Epithelial cell of esophagus (primary cell): ENCODE results near the gene GLIPR2.

Source experiments
- DNase-seq: peaks from one replicate; pipeline ENCODE4 v3.0.0; 2010; ENCODE audit warnings: low read depth
- H3K4me3 ChIP-seq: 2 replicates; pipeline ENCODE4 v1.5.1; 2011; ENCODE audit warnings: mild to moderate bottlenecking, low read length, control low read depth
- CTCF ChIP-seq: IDR thresholded peaks from 2 replicates; pipeline ENCODE4 v1.5.1; 2011; ENCODE audit warnings: low read depth, mild to moderate bottlenecking, low read length, control low read depth, inconsistent platforms; ENCODE audit not compliant: insufficient read depth; ENCODE audit errors: missing control alignments

The GLIPR2 gene

GRCh38 chr9:36194326-36195000 is 57.9 kb downstream of the GLIPR2 start:
- H3K4me3 ChIP-seq, result no peak overlapping the region
- no peak for TF ChIP-seq CTCF
- DNase-seq, result peak; percentile 54

- peak; percentile 18 for DNase-seq
- H3K4me3 ChIP-seq, result no peak overlapping the region
- no peak for TF ChIP-seq CTCF
These were observed 68.5 kb downstream of the GLIPR2 start for GRCh38 chr9:36204906-36205547.

- TF ChIP-seq CTCF, result no peak
- DNase-seq, result peak; percentile 36
- no peak overlapping the region for H3K4me3 ChIP-seq
These were observed 70.5 kb downstream of the GLIPR2 start for GRCh38 chr9:36207016-36207415.

GRCh38 chr9:36207546-36208012 is 71.0 kb downstream of the GLIPR2 start:
- no peak for TF ChIP-seq CTCF
- H3K4me3 ChIP-seq, result no peak overlapping the region
- no peak for DNase-seq

GRCh38 chr9:36208521-36209253 is 72.2 kb downstream of the GLIPR2 start:
- H3K4me3 ChIP-seq, result no peak overlapping the region
- no peak for DNase-seq
- TF ChIP-seq CTCF, result no peak

- no peak overlapping the region for H3K4me3 ChIP-seq
- TF ChIP-seq CTCF, result no peak
- DNase-seq, result no peak
These were observed 74.2 kb downstream of the GLIPR2 start for GRCh38 chr9:36210722-36211121.
